ENCODE measurements around the gene RNF44.

Gene RNF44

DNA sequence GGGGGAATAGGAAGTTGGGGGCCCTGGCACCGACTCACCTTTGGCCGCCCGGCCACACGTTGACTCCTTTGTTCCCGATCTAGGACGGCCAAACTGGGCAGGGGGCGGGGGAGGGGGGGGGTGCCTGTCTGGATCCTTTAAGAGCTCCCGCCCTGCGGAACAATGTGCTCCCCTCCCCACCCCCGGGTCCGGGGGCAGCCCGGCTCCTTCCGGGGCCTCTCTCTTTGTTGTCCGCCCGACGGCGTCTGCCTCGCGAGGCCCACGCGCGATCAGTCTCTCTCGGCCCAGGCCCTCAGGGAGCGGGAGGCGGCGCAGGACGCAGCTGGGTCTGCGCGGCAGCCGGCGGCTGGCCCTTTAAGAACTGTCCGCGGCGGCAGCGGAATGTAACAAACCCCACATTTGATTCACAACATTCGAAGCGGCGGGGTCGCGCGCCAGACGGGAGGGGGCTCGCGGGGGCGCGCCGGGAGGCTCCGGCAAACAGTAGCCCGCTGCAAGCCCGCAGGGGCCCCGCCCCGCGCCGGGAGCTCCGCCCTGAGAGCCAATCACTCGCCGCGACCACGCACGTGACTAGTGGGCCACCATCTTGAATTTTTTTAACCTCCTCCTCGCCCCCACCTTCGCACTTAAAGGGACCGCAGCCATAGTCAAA is at the start of gene RNF44:
Gene RNF44 (minus strand): TSS at position 501 of the 652 bp plus-strand sequence. CDS start 4,930 bp downstream, outside the sequence.
- peak; percentile 96 for DNase-seq (ENCODE audit: low read depth)
- H3K4me3 ChIP-seq (ENCODE audit: control insufficient read depth, low read depth, low read length), result peak within 1 kb of the TSS; percentile 81
- TF ChIP-seq, protein P1, sequence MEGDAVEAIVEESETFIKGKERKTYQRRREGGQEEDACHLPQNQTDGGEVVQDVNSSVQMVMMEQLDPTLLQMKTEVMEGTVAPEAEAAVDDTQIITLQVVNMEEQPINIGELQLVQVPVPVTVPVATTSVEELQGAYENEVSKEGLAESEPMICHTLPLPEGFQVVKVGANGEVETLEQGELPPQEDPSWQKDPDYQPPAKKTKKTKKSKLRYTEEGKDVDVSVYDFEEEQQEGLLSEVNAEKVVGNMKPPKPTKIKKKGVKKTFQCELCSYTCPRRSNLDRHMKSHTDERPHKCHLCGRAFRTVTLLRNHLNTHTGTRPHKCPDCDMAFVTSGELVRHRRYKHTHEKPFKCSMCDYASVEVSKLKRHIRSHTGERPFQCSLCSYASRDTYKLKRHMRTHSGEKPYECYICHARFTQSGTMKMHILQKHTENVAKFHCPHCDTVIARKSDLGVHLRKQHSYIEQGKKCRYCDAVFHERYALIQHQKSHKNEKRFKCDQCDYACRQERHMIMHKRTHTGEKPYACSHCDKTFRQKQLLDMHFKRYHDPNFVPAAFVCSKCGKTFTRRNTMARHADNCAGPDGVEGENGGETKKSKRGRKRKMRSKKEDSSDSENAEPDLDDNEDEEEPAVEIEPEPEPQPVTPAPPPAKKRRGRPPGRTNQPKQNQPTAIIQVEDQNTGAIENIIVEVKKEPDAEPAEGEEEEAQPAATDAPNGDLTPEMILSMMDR (conservative IDR thresholded peaks at IDR 0.05; ENCODE audit: control insufficient read depth, insufficient read depth, low read depth, low read length), result no peak

DNA sequence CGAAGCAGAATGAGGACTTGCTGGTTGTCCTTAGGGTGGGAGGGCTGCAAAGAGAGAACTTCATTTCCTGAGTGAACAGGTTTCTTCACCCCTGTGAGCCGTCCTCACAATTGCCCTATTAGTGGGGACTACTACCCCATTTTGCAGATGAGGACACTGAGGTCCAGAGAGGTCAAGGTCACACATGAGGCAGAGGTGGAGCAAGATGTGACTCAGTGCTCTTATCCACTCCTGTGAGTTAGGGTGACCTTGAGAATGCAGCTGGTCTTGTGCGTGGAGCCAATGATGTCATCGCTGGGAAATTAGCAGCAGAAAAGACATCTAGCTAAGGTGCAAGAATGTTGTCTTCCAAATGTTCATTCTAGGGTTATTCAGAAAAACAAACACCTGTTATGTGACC is 45.9 kb upstream of the RNF44 start:
- TF ChIP-seq, protein P1 (conservative IDR thresholded peaks at IDR 0.05; ENCODE audit: control insufficient read depth, insufficient read depth, low read depth, low read length), result no peak
- no peak overlapping the region for H3K4me3 ChIP-seq (ENCODE audit: control insufficient read depth, low read depth, low read length)
- DNase-seq (ENCODE audit: low read depth), result peak; percentile 16

DNA sequence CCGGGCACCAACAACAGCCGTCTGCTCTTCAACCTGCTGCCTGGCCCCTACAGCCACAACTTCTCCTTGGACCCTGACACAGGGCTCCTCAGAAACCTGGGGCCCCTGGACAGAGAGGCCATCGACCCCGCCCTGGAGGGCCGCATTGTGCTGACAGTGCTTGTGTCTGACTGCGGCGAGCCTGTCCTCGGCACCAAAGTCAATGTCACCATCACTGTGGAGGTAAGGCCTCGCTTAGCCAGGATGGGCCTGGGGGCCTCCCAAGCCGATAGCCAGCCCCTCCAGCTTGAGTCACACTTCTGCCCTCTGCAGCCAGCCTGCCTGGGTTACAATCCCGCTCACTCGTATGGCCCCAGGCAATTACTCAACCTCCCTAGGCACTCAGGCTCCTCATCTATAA is 44.2 kb upstream of the RNF44 start:
- no peak for DNase-seq (ENCODE audit: low read depth)
- no peak overlapping the region for H3K4me3 ChIP-seq (ENCODE audit: control insufficient read depth, low read depth, low read length)
- TF ChIP-seq, protein P1 (conservative IDR thresholded peaks at IDR 0.05; ENCODE audit: control insufficient read depth, insufficient read depth, low read depth, low read length), result no peak

DNA sequence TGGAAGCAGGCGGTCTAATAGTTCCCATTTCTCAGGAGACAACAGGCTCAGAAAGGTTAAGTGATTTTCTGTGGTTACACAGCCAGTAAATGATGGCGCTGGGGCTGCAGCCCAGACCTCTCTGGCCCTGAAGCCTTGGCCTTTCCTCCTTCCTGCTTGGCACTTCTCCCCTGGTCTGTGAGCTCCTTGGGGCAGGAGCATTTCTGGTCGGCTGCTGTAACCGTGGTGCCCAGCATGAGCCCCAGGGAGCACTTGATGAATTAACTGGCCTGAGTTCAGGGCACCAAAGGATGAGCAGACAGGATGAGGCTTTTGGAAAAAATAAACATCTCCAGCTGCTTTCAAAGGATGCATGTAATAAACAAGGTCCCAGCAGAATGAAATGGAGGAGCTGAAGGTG is 42.1 kb upstream of the RNF44 start:
- no peak overlapping the region for H3K4me3 ChIP-seq (ENCODE audit: control insufficient read depth, low read depth, low read length)
- TF ChIP-seq, protein P1 (conservative IDR thresholded peaks at IDR 0.05; ENCODE audit: control insufficient read depth, insufficient read depth, low read depth, low read length), result no peak
- no peak for DNase-seq (ENCODE audit: low read depth)

DNA sequence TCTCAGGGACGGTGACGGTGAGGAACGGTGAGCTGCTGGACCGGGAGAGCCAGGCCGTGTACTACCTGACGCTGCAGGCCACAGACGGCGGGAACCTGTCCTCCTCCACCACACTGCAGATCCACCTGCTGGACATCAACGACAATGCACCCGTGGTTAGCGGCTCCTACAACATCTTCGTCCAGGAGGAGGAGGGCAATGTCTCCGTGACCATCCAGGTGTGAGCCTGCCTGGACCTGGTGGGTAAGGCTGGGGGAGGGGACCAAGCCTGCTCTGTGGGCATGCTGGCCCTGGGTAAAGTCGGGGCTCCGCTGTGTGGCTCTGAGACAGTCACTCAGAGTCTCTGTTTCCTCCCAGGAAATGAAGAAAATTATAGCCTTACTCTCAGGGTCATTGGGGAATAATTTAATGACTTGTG is 41.2 kb upstream of the RNF44 start:
- H3K4me3 ChIP-seq (ENCODE audit: control insufficient read depth, low read depth, low read length), result no peak overlapping the region
- TF ChIP-seq, protein P1 (conservative IDR thresholded peaks at IDR 0.05; ENCODE audit: control insufficient read depth, insufficient read depth, low read depth, low read length), result peak; percentile 44
- DNase-seq (ENCODE audit: low read depth), result peak; percentile 37

DNA sequence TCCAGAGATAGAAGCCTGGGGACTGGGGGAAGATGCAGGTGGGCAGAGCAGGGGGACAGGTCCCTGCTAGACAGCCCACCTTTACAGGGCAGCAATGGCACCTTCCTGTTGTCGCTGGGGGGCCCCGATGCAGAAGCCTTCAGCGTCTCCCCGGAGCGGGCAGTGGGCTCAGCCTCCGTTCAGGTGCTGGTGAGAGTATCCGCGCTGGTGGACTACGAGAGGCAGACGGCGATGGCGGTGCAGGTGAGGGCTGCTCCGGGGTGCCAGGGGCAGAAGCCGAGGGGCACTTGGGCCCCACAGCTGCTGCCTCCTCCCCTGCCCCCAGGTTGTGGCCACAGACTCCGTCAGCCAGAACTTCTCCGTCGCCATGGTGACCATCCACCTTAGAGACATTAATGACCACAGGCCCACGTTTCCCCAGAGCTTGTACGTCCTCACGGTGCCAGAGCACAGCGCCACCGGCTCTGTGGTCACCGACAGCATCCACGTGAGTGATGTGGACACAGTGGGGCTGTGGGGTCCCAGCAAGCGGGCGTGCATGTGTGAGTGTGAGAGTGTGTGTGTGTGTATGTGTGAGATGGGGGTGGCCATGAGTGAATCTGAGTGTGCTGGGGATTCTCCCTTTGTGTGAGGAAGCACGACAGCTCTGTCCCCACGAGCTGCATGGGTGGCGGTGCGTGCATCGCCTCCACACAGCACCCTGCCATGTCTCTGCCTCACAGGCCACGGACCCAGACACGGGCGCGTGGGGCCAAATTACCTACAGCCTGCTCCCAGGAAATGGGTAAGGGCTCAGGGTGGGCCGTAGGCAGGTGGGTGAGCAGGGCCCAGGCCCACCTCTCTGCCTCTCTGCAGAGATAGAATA is 40.3 kb upstream of the RNF44 start:
- DNase-seq (ENCODE audit: low read depth), result no peak
- TF ChIP-seq, protein P1 (conservative IDR thresholded peaks at IDR 0.05; ENCODE audit: control insufficient read depth, insufficient read depth, low read depth, low read length), result no peak
- no peak overlapping the region for H3K4me3 ChIP-seq (ENCODE audit: control insufficient read depth, low read depth, low read length)
